ENCODE measurements around the gene TREX2. TPM values are rescaled to one million over a fixed set of nuclear protein-coding genes. Genes with fewer than 3 reads are reported as not detected.

Gene TREX2
- total RNA-seq, 1 experiment from 2014 or later: 1.1 TPM

- no peak for DNase-seq (ENCODE audit: extremely low read depth, low read depth)
These were observed 5.2 kb downstream of the TREX2 start for GRCh38 chrX:153440556-153441135.

- no peak for DNase-seq (ENCODE audit: extremely low read depth, low read depth)
These were observed 5.9 kb downstream of the TREX2 start for GRCh38 chrX:153439977-153440376.

- no peak for DNase-seq (ENCODE audit: extremely low read depth, low read depth)
These were observed 7.3 kb downstream of the TREX2 start for GRCh38 chrX:153438532-153438931.

GRCh38 chrX:153435845-153436244, 10.0 kb downstream of the TREX2 start:
- no peak for DNase-seq (ENCODE audit: extremely low read depth, low read depth)

- DNase-seq (ENCODE audit: extremely low read depth, low read depth): no peak
These were observed 11.1 kb downstream of the TREX2 start for GRCh38 chrX:153434801-153435200.

GRCh38 chrX:153433781-153434285, 12.0 kb downstream of the TREX2 start:
- no peak for DNase-seq (ENCODE audit: extremely low read depth, low read depth)

- DNase-seq (ENCODE audit: extremely low read depth, low read depth): no peak
These were observed 12.6 kb downstream of the TREX2 start for GRCh38 chrX:153433161-153433680.

GRCh38 chrX:153430796-153431195, 15.1 kb downstream of the TREX2 start:
- no peak for DNase-seq (ENCODE audit: extremely low read depth, low read depth)

- DNase-seq (ENCODE audit: extremely low read depth, low read depth): no peak
These were observed 19.7 kb downstream of the TREX2 start for GRCh38 chrX:153426204-153426603.

GRCh38 chrX:153423652-153424051, 22.2 kb downstream of the TREX2 start:
- no peak for DNase-seq (ENCODE audit: extremely low read depth, low read depth)

GRCh38 chrX:153421856-153422255, 24.0 kb downstream of the TREX2 start:
- no peak for DNase-seq (ENCODE audit: extremely low read depth, low read depth)

- DNase-seq (ENCODE audit: extremely low read depth, low read depth): no peak
These were observed 24.8 kb downstream of the TREX2 start for GRCh38 chrX:153420851-153421599.

GRCh38 chrX:153417637-153418036, 28.2 kb downstream of the TREX2 start:
- DNase-seq (ENCODE audit: extremely low read depth, low read depth): no peak

GRCh38 chrX:153416781-153417450, 28.9 kb downstream of the TREX2 start:
- no peak for DNase-seq (ENCODE audit: extremely low read depth, low read depth)

- no peak for DNase-seq (ENCODE audit: extremely low read depth, low read depth)
These were observed 30.9 kb downstream of the TREX2 start for GRCh38 chrX:153414856-153415510.

GRCh38 chrX:153413731-153414130, 32.1 kb downstream of the TREX2 start:
- DNase-seq (ENCODE audit: extremely low read depth, low read depth): no peak

- DNase-seq (ENCODE audit: extremely low read depth, low read depth): no peak
These were observed 32.8 kb downstream of the TREX2 start for GRCh38 chrX:153412746-153413720.

GRCh38 chrX:153411988-153412574, 33.8 kb downstream of the TREX2 start:
- no peak for DNase-seq (ENCODE audit: extremely low read depth, low read depth)

GRCh38 chrX:153411255-153411987, 34.4 kb downstream of the TREX2 start, which contains the start of gene ZFP92:
TSS of gene ZFP92 (plus strand) at chrX:153411472. CDS start at chrX:153418323, 6,851 bp downstream.
- DNase-seq (ENCODE audit: extremely low read depth, low read depth): no peak

Measured in NCI-H460 (cell line).